HEK293T (cell line): ENCODE results near the gene PDZK1.
"Not testable (repeated sequence)": the region's sequence is repeated elsewhere in the genome, so short reads cannot be mapped to it uniquely, and the experiment has no call there.

ENCODE experiments used
- CTCF ChIA-PET: fragments of 350-600 bp; formaldehyde crosslinking; extraction: SDS; loops from one replicate; lab custom pipeline; 2021; ENCODE audit warnings: antibody characterized with exemption, inconsistent platforms; lab: Yijun Ruan, JAX
- POLR2A ChIA-PET: fragments of 350-600 bp; formaldehyde crosslinking; extraction: SDS; loops from one replicate; lab custom pipeline; 2020; ENCODE audit warnings: antibody characterized with exemption, inconsistent platforms; lab: Yijun Ruan, JAX
- DNase-seq: peaks from one replicate; pipeline ENCODE4 v3.0.0; 2012; ENCODE audit warnings: mixed read lengths; ENCODE audit errors: extremely low spot score
- ARNT ChIP-seq: fragments of 450-650 bp; IDR thresholded peaks from 2 replicates; pipeline ENCODE4 v1.6.1; 2017; ENCODE audit warnings: mild to moderate bottlenecking
- BHLHE40 ChIP-seq: fragments of 450-650 bp; IDR thresholded peaks from 2 replicates; pipeline ENCODE4 v1.6.1; 2016; ENCODE audit warnings: mild to moderate bottlenecking, moderate library complexity, borderline replicate concordance
- CTBP1 ChIP-seq: fragments of 450-650 bp; IDR thresholded peaks from 2 replicates; pipeline ENCODE4 v1.6.1; 2016; ENCODE audit warnings: borderline replicate concordance
- ELF4 ChIP-seq: fragments of 450-650 bp; IDR thresholded peaks from 2 replicates; pipeline ENCODE4 v1.6.1; 2017; ENCODE audit warnings: antibody characterized with exemption
- FOXA1 ChIP-seq: fragments of 450-650 bp; IDR thresholded peaks from 2 replicates; pipeline ENCODE4 v1.6.1; 2016; ENCODE audit warnings: mild to moderate bottlenecking
- FOXK2 ChIP-seq: fragments of 450-650 bp; IDR thresholded peaks from 2 replicates; pipeline ENCODE4 v1.6.1; 2016; ENCODE audit warnings: mild to moderate bottlenecking
- FOXM1 ChIP-seq: fragments of 450-650 bp; IDR thresholded peaks from 2 replicates; pipeline ENCODE4 v1.6.1; 2017; ENCODE audit warnings: mild to moderate bottlenecking, borderline replicate concordance
- HDGF ChIP-seq: fragments of 450-650 bp; IDR thresholded peaks from 2 replicates; pipeline ENCODE4 v1.6.1; 2017; ENCODE audit warnings: antibody characterized with exemption, borderline replicate concordance
- L3MBTL2 ChIP-seq: fragments of 450-650 bp; conservative IDR thresholded peaks from 2 replicates; pipeline ENCODE4 v1.6.1; 2016; ENCODE audit warnings: mild to moderate bottlenecking
- LEF1 ChIP-seq: fragments of 450-650 bp; IDR thresholded peaks from 2 replicates; pipeline ENCODE4 v1.6.1; 2017; ENCODE audit warnings: mild to moderate bottlenecking, borderline replicate concordance
- NFRKB ChIP-seq: fragments of 450-650 bp; IDR thresholded peaks from 2 replicates; pipeline ENCODE4 v1.6.1; 2016; ENCODE audit warnings: mild to moderate bottlenecking, moderate library complexity
- PKNOX1 ChIP-seq: fragments of 450-650 bp; IDR thresholded peaks from 2 replicates; pipeline ENCODE4 v1.6.1; 2016
- SP1 ChIP-seq: fragments of 450-650 bp; IDR thresholded peaks from 2 replicates; pipeline ENCODE4 v1.6.1; 2017
- SUZ12 ChIP-seq: fragments of 450-650 bp; IDR thresholded peaks from 2 replicates; pipeline ENCODE4 v1.6.1; 2016; ENCODE audit warnings: mild to moderate bottlenecking
- TARDBP ChIP-seq: fragments of 450-650 bp; IDR thresholded peaks from 2 replicates; pipeline ENCODE4 v1.6.1; 2016
- ZNF384 ChIP-seq: fragments of 450-650 bp; IDR thresholded peaks from 2 replicates; pipeline ENCODE4 v1.6.1; 2016

The PDZK1 gene

GRCh38 chr1:145689922-145690321 lies 17.2 kb downstream of the PDZK1 start:
- ChIA-PET CTCF (interaction anchor here (0.6 kb wide), 1 partner anchor 14 kb away, joined by 3 read pairs; no protein-coding TSS in a partner anchor), POLR2A (no interaction called here)
- no peak for DNase-seq
- TF ChIP-seq NFRKB (no peak), SP1 (no peak), ELF4 (no peak), FOXM1 (no peak), PKNOX1 (no peak), HDGF (no peak), TARDBP (no peak), FOXK2 (no peak), ARNT (no peak)

- POLR2A ChIA-PET: no interaction called here
Observed at GRCh38 chr1:145688924-145689323, 18.2 kb downstream of the PDZK1 start.

GRCh38 chr1:145688328-145688727 lies 18.8 kb downstream of the PDZK1 start:
- DNase-seq: no peak
- TF ChIP-seq L3MBTL2 (no peak), HDGF (no peak), LEF1 (no peak), TARDBP (no peak), ZNF384 (no peak), CTBP1 (no peak), ELF4 (no peak), BHLHE40 (no peak), FOXK2 (no peak), SUZ12 (no peak), NFRKB (no peak), PKNOX1 (no peak)
- ChIA-PET POLR2A (no interaction called here), CTCF (no interaction called here)

More at GRCh38 chr1:145688924-145689323, 18.2 kb downstream of the PDZK1 start:
- TF ChIP-seq BHLHE40 (no peak), ZNF384 (no peak), SP1 (no peak), CTBP1 (no peak), FOXK2 (no peak), ARNT (no peak), L3MBTL2 (no peak), HDGF (no peak), FOXM1 (no peak), NFRKB (no peak), SUZ12 (no peak), ELF4 (no peak), LEF1 (no peak), PKNOX1 (no peak), TARDBP (no peak), FOXA1 (no peak)
- CTCF ChIA-PET: no interaction called here
- DNase-seq: no peak

- DNase-seq, CTCF ChIA-PET: not testable (repeated sequence)
Observed at GRCh38 chr1:145686078-145686477, 21.1 kb downstream of the PDZK1 start.

GRCh38 chr1:145684858-145685257 lies 22.3 kb downstream of the PDZK1 start:
- CTCF ChIA-PET, DNase-seq, POLR2A ChIA-PET: not testable (repeated sequence)

More at GRCh38 chr1:145686078-145686477, 21.1 kb downstream of the PDZK1 start:
- POLR2A ChIA-PET: not testable (repeated sequence)

GRCh38 chr1:145673217-145673616 lies 34.0 kb downstream of the PDZK1 start:
- CTCF ChIA-PET, POLR2A ChIA-PET, DNase-seq: not testable (repeated sequence)

- CTCF ChIA-PET, DNase-seq, POLR2A ChIA-PET: not testable (repeated sequence)
Observed at GRCh38 chr1:145670995-145671745, 36.0 kb downstream of the PDZK1 start.

- CTCF ChIA-PET: not testable (repeated sequence)
Observed at GRCh38 chr1:145665015-145665414, 42.2 kb downstream of the PDZK1 start.

GRCh38 chr1:145662502-145662901 lies 44.7 kb downstream of the PDZK1 start:
- DNase-seq, POLR2A ChIA-PET: not testable (repeated sequence)

More at GRCh38 chr1:145665015-145665414, 42.2 kb downstream of the PDZK1 start:
- DNase-seq, POLR2A ChIA-PET: not testable (repeated sequence)

GRCh38 chr1:145656245-145656943 lies 50.8 kb downstream of the PDZK1 start:
- CTCF ChIA-PET, POLR2A ChIA-PET, DNase-seq: not testable (repeated sequence)

More at GRCh38 chr1:145662502-145662901, 44.7 kb downstream of the PDZK1 start:
- CTCF ChIA-PET: not testable (repeated sequence)

GRCh38 chr1:145643990-145644389 lies 63.2 kb downstream of the PDZK1 start:
- CTCF ChIA-PET, POLR2A ChIA-PET, DNase-seq: not testable (repeated sequence)

- DNase-seq, POLR2A ChIA-PET, CTCF ChIA-PET: not testable (repeated sequence)
Observed at GRCh38 chr1:145641886-145642285, 65.3 kb downstream of the PDZK1 start.
